Stimulated activated CD4-positive, alpha-beta T cell treated with anti-CD3 and anti-CD28 coated beads, Interleukin-12 subunit alpha, Interleukin-12 subunit beta, amount 100 ng/mL, for 48 hours (primary cell): Measurements from ENCODE around the gene ZDHHC4.
"Not testable (repeated sequence)": the region's sequence is repeated elsewhere in the genome, so short reads cannot be mapped to it uniquely, and the experiment has no call there.

Source experiments
- DNase-seq, 3 donors: peaks; one replicate each; pipeline ENCODE4 v3.0.0-alpha.2; 2020; ENCODE audit warnings: low read depth in 2 of 3, low spot score in 1 of 3

The ZDHHC4 gene

DNA sequence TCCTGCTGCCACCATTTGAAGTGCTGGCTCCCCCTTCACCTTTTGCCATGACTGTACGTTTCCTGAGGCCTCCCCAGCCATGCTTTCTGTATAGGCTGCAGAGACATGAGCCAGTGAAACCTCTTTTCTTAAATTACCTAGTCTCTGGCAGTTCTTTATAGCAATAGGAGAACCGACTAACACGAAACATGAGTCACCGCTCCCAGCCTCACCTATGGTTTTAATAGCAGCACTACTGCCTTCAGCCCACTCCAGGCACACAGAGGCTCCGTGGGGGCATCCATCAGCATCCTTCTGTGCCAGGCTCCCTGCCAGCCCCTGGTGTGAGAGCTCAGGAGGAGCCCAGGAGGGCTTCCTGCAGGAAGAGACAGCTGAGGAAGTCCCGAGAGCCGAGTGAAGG, 54.4 kb downstream of the ZDHHC4 start:
- DNase-seq = no peak

DNA sequence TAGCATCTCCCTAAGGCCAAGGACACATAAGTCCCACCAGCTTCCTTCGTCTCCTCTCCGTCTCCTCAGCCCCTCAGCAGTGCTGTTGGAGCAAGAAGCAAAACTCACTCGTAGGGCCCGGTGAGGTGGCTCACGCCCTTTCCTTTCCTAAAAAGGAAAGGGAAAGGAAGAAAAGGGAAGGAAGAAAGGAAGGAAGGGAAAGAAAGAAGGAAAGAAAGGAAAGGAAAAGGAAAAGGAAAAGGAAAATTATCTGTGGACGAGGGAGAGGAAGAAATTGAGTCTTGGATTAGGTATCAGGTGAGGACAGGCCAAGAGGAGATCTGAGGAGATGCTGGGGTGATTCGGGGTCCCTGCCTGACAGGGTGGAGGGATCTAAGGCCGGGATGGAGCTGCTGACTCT, 56.8 kb downstream of the ZDHHC4 start:
- no peak for DNase-seq

DNA sequence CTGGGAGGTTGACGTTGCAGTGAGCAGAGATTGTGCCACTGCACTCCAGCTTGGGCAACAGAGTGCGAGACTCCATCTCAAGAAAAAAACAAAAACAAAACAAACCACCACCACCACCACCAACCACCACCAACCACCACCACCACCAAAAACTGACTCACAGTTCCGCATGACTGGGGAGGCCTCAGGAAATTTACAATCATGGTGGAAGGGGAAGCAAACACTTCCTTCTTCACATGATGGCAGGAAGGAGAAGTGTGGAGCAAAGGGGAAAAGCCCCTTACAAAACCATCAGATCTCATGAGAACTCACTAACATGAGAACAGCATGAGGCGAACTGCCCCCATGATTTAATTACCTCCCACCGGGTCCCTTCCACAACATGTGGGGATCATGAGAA, 57.7 kb downstream of the ZDHHC4 start:
- not testable (repeated sequence) for DNase-seq

GRCh38 chr7:6636741-6637543, 59.7 kb downstream of the ZDHHC4 start, which contains the start of gene ZNF316:
TSS of gene ZNF316 (plus strand) at chr7:6637318. CDS start at chr7:6642410, 5,092 bp downstream.
- peak in 2 of 3 donors; percentile 30 to 53 for DNase-seq

- peak; percentile 23 to 53 (median 38) for DNase-seq
Measured at GRCh38 chr7:6637544-6638229, 60.4 kb downstream of the ZDHHC4 start.
